Erythroblast (primary cell): Measurements from ENCODE around the gene SCAP.

Source experiments
- GATA1 ChIP-seq: IDR thresholded peaks from 2 replicates; pipeline ENCODE4 v1.6.1; 2011; ENCODE audit warnings: low read depth, mild to moderate bottlenecking, control low read depth, low read length, moderate library complexity
- POLR2A ChIP-seq: IDR thresholded peaks from 2 replicates; pipeline ENCODE4 v1.6.1; 2011; ENCODE audit warnings: mild to moderate bottlenecking, low read length

DNA sequence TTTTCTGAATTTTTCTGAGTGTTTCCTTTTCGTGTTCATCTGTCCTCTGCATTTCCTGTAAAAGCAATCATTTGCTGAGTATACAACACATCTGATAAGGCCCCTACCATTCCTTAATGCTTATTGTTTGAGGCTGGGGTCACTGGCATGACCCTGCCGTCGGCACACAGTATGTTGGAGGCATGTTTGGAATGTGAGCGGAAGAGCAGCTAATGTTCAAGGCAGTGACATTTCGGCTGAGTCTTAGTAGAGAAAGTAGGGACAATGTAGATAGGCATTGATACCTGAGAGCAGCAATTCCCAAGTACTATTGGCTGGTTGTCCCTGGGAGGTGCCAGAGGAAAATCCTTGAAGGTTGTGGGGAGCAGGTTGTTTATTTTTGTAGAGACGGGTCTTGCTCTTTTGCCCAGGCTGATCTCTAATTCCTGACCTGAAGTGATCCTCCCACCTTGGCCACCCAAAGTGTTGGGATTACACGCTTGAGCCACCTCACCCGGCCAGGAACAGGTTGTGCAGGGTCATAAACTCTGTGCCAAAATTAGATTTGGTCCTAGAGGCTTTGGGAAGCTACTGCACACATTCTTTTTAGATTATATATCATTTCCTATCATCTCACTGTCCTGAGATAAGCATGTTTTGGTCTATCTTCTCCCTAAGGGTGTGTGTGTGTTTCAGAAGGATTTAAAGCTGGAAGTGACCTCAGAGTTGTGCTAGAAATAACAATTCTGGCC lies 81.4 kb downstream of the SCAP start:
- TF ChIP-seq POLR2A, result no peak
- no peak for TF ChIP-seq GATA1
